ENCODE results near the gene PPP1R10. TPM values are rescaled to one million over a fixed set of nuclear protein-coding genes. Genes with fewer than 3 reads are reported as not detected.
"Not testable (repeated sequence)": the region's sequence is repeated elsewhere in the genome, so short reads cannot be mapped to it uniquely, and the experiment has no call there.

Gene PPP1R10
- total RNA-seq: 10.5 and 18.3 TPM in 2 replicates

DNA sequence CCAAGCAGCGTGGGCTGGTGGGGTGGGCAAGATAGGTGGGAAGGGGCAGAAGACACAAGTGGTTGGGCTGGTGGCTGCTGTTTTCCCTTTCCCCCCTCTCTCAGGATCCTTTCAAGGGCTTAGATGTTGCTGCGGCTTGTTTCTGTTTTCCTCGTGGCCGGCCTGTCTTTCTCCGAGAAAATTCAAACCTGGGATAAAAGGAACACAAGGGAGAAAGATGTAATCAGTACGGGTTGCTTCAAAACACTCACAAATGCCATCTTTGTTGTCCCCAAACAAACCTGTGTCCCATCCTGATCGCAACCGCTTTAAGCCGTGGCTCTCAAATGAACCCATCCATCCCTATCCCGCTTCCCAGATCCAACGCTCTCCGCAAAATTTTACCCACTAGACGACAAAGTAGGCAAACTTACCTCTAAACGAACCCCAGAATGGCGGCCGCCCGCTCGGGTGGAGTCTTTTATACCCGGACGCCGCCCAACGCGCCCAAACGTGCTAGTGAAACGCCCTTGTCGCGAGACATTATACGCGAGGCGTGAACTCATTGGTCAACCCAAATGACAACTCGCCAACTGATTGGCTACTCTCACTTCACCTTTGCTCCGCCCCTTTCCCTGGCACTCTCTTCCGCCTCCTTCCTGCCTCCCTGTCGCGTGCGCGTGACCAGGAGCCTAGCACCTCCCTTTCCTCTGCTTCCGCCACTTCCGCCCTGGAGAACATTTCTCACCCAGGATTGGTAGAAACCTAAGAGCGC, at the start of gene PPP1R10:
Gene PPP1R10, minus strand, starts transcription at position 433 of the 754 bp plus-strand sequence. CDS start 7,299 bp downstream, outside the sequence.
- peaks cover 15% of the 10 kb centered on the region for H3K36me3 ChIP-seq (ENCODE audit: control insufficient read depth, insufficient read depth, low read length)
- TF ChIP-seq, protein P1, sequence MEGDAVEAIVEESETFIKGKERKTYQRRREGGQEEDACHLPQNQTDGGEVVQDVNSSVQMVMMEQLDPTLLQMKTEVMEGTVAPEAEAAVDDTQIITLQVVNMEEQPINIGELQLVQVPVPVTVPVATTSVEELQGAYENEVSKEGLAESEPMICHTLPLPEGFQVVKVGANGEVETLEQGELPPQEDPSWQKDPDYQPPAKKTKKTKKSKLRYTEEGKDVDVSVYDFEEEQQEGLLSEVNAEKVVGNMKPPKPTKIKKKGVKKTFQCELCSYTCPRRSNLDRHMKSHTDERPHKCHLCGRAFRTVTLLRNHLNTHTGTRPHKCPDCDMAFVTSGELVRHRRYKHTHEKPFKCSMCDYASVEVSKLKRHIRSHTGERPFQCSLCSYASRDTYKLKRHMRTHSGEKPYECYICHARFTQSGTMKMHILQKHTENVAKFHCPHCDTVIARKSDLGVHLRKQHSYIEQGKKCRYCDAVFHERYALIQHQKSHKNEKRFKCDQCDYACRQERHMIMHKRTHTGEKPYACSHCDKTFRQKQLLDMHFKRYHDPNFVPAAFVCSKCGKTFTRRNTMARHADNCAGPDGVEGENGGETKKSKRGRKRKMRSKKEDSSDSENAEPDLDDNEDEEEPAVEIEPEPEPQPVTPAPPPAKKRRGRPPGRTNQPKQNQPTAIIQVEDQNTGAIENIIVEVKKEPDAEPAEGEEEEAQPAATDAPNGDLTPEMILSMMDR (IDR thresholded peaks at IDR 0.05; ENCODE audit: insufficient read depth, low read length, severe bottlenecking): no peak
- H3K4me3 ChIP-seq (ENCODE audit: low read depth, low read length): peak within 1 kb of the TSS; percentile 73
- FAIRE-seq (peak; percentile 76), DNase-seq (ENCODE audit: low read depth) (peak; percentile 99)
- no peaks in the 10 kb centered on the region for H3K27me3 ChIP-seq (ENCODE audit: control insufficient read depth, insufficient read depth, low read length)

- FAIRE-seq: not testable (repeated sequence)
These were observed 49.3 kb upstream of the PPP1R10 start for GRCh38 chr6:30666300-30666699.

DNA sequence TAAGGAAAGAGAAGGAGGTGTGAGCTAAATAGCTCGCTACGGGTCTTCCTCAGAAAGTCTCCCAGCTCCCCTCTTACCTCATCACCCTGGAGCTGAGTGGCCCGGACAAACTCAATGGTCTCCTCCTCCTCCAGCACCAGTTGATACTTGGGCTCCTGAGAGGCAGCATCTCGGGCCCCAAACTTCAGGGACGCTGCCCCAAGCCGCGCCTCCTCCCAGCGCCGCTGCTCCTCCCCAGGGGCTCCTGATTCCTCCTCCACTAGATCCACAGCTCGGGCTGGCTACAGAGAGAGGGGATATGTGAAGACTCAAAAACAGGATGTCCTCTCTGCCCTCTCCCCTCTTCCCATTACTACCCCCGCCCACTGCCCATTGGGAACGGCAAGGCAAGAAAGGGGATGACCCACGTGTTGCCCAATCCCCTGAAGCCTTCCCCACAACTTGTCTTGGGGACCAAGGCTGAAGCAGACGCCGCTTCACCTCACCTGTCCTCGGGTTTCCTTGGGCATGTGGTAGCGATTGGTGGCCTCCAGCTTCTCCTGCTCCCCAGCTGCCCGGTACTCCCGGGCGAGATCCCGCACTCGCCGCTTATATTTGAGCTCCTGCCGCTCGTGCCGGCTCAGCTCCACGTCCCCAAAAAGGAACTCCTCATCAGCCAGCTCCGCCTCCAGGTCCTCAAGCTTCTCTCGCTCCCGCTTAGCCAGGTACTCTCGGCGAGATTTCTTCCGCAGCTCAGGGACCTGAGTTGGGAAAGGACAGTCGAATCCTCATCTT, 48.1 kb upstream of the PPP1R10 start:
- DNase-seq (ENCODE audit: low read depth): no peak
- TF ChIP-seq, protein P1 (IDR thresholded peaks at IDR 0.05; ENCODE audit: insufficient read depth, low read length, severe bottlenecking): no peak
- Histone ChIP-seq H3K36me3 (ENCODE audit: control insufficient read depth, insufficient read depth, low read length) (peaks cover 35% of the 10 kb centered on the region), H3K4me3 (ENCODE audit: low read depth, low read length) (no peak overlapping the region), H3K27me3 (ENCODE audit: control insufficient read depth, insufficient read depth, low read length) (no peaks in the 10 kb centered on the region)
- FAIRE-seq: no peak

More at GRCh38 chr6:30666300-30666699, 49.3 kb upstream of the PPP1R10 start:
- H3K4me3 ChIP-seq (ENCODE audit: low read depth, low read length); H3K27me3 ChIP-seq (ENCODE audit: control insufficient read depth, insufficient read depth, low read length): not testable (repeated sequence)
- peaks cover 36% of the 10 kb centered on the region for H3K36me3 ChIP-seq (ENCODE audit: control insufficient read depth, insufficient read depth, low read length)
- DNase-seq (ENCODE audit: low read depth): peak; percentile 64

DNA sequence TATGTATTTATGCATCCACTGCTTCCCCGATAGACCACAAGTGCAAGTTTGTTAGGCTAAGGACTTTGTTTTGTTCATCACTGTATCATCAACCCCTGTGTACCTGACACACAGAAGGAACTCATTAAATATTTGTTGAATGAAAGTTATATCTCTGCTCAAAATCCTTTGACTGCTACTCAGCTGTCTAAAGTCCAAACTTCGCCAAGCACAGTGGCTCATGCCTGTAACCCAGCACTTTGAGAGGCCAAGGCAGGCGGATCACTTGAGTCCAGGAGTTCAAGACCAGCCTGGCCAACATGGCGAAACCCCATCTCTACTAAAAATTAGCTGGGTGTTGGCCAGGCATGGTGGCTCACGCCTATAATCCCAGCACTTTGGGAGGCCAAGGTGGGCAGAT, 40.9 kb upstream of the PPP1R10 start:
- H3K27me3 ChIP-seq (ENCODE audit: control insufficient read depth, insufficient read depth, low read length); H3K4me3 ChIP-seq (ENCODE audit: low read depth, low read length); FAIRE-seq; DNase-seq (ENCODE audit: low read depth): not testable (repeated sequence)
- H3K36me3 ChIP-seq (ENCODE audit: control insufficient read depth, insufficient read depth, low read length): peaks cover 42% of the 10 kb centered on the region

GRCh38 chr6:30657454-30657853, 40.4 kb upstream of the PPP1R10 start:
- Histone ChIP-seq H3K4me3 (ENCODE audit: low read depth, low read length) (no peak overlapping the region), H3K36me3 (ENCODE audit: control insufficient read depth, insufficient read depth, low read length) (peaks cover 41% of the 10 kb centered on the region), H3K27me3 (ENCODE audit: control insufficient read depth, insufficient read depth, low read length) (no peaks in the 10 kb centered on the region)
- DNase-seq (ENCODE audit: low read depth): no peak
- TF ChIP-seq, protein P1 (IDR thresholded peaks at IDR 0.05; ENCODE audit: insufficient read depth, low read length, severe bottlenecking): no peak
- no peak for FAIRE-seq

GRCh38 chr6:30656513-30656912, 39.5 kb upstream of the PPP1R10 start:
- TF ChIP-seq, protein P1 (IDR thresholded peaks at IDR 0.05; ENCODE audit: insufficient read depth, low read length, severe bottlenecking): no peak
- FAIRE-seq: no peak
- no peaks in the 10 kb centered on the region for H3K27me3 ChIP-seq (ENCODE audit: control insufficient read depth, insufficient read depth, low read length)

More at GRCh38 chr6:30656513-30656912, 39.5 kb upstream of the PPP1R10 start:
- Histone ChIP-seq H3K36me3 (ENCODE audit: control insufficient read depth, insufficient read depth, low read length) (peaks cover 40% of the 10 kb centered on the region), H3K4me3 (ENCODE audit: low read depth, low read length) (no peak overlapping the region)
- DNase-seq (ENCODE audit: low read depth): no peak

Data from bronchial epithelial cell (primary cell).